Lower leg skin (tissue), 4 donors: ENCODE data around the gene GNAI3. TPM values are rescaled to one million over a fixed set of nuclear protein-coding genes. Genes with fewer than 3 reads are reported as not detected.

Experiments
- DNase-seq, 2 donors: peaks; one replicate each; pipeline ENCODE4 v3.0.0-alpha.2; 2019; ENCODE audit warnings: low spot score in 2 of 2
- H3K4me3 ChIP-seq: fragments of 200-600 bp; sonication (generic); 2 replicates; pipeline ENCODE4 v1.5.1; 2017; ENCODE audit warnings: mild to moderate bottlenecking, low read depth; ENCODE audit not compliant: poor library complexity, severe bottlenecking
- CTCF ChIP-seq, 3 donors: fragments of 450-650 bp; IDR thresholded peaks; one replicate each; pipeline ENCODE4 v1.5.1; 2016; ENCODE audit warnings: antibody characterized with exemption in 3 of 3, mild to moderate bottlenecking in 3 of 3, moderate library complexity in 2 of 3
- POLR2A ChIP-seq, 2 donors: fragments of 450-650 bp; IDR thresholded peaks; one replicate each; pipeline ENCODE4 v1.6.1; 2016 to 2017; ENCODE audit warnings: antibody characterized with exemption in 2 of 2, mild to moderate bottlenecking in 1 of 2, moderate library complexity in 1 of 2
- WGBS, 2 donors: methylation state at CpG; one replicate each; pipeline ENCODE4 v1.1.5; 2018; 5-methylcytosine and 5-hydroxymethylcytosine counted together
- intact Hi-C: fragments of 100-400 bp; cut with DNase I; formaldehyde crosslinking; loops from one replicate; pipeline ENCODE4 v1.15.0; 2023; ENCODE audit warnings: low total_unique reads
- total RNA-seq, 4 donors: library from RNA; depleted of rRNA; stranded (reverse); fragments of >200 nt; gene quantifications; one replicate each; pipeline ENCODE4 v1.1.0, GENCODE V29; 2016

Gene GNAI3
- total RNA-seq, 4 donors from 2014 or later, result 8.5 to 13.2 (median 10.7) TPM

DNA sequence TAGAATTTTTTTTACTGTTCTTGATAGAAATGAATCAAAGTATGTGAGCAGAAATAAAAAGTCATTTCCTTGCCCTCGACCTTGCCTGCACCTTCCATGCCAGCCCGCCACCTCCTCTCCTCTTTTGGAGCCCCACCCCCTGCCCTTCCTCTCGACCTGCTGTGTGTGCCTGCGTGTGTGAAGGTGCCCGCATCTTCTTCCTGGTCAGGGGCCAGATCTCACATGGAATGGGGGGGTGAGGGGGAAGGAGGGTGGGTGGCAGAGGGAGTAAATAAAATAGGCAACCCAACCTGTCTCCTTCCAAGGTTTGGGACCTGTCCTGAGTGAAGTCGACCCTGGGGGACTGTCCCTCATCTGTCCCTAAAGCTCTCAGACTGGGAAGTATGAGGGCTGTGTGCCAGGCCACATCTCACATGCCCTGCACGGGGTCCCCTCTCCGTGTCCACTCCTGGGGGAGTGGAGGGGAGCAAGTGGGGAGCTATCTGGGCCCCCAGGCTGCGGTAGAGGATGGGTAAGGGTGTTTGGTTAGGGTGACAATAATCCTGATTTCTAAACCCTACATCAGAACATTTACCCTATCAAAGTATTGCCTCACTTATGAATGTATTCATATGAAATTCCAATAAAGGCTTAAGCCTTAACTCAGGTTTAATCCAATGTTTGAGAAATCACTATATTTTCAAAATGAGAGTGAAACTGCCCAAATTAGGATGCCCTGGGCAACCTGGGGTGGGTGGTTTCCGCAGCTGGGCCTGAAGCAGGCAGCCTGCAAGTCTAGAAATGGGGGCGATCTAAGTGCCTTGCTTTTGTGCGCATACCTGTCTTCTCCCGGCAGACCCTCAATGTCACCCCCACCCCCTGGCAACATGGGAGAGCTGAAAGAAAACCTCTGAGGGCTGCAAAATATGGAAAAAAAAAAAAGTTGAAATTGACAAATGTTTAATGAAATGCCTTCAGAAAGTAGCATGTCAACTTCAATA is 86.6 kb downstream of the GNAI3 start:
- 58 to 69% methylated on average over 13 of the region's 13 CpGs for WGBS, 2 donors
- no peak for TF ChIP-seq POLR2A (IDR thresholded peaks at IDR 0.05)
- no peak for TF ChIP-seq CTCF (IDR thresholded peaks at IDR 0.05)
- peak in 1 of 2 donors; percentile 11 for DNase-seq
- intact Hi-C loops, result loop anchor here (10.0 kb wide), 1 partner anchor 350 kb away; the partner anchor contains the start of gene AHCYL1
- H3K4me3 ChIP-seq, result no peak overlapping the region

GRCh38 chr1:109635862-109636200 is 87.4 kb downstream of the GNAI3 start:
- no peak for TF ChIP-seq POLR2A (IDR thresholded peaks at IDR 0.05)
- no peak for TF ChIP-seq CTCF (IDR thresholded peaks at IDR 0.05)
- peak in 1 of 2 donors; percentile 13 for DNase-seq
- WGBS, 2 donors, result 62 to 63% methylated on average over 2 of the region's 2 CpGs
- intact Hi-C loops, result loop anchor here (10.0 kb wide), 1 partner anchor 349 kb away; the partner anchor contains the start of gene AHCYL1
- no peak overlapping the region for H3K4me3 ChIP-seq

- intact Hi-C loops, result loop anchor here (10.0 kb wide), 1 partner anchor 348 kb away; the partner anchor contains the start of gene AHCYL1
Observed at GRCh38 chr1:109636201-109636952, 88.0 kb downstream of the GNAI3 start.

DNA sequence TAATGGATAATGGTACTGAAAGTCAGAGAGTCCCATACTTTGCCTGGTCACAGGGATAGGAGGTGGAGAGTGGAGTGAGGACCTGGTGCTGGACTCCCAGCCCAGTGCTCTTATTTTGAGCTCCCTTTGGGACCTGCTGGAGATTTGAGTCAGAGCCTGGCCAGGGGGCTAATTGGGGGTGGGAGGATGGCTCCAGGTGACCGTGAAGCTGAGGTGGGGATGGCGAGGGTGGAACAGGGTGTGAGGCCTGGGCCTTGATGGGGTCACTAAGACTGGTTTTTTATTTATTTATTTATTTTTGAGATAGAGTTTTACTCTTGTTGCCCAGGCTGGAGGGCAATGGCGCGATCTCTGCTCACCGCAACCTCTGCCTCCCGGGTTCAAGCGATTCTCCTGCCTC is 89.0 kb downstream of the GNAI3 start:
- H3K4me3 ChIP-seq, result no peak overlapping the region
- 92 to 98% methylated on average over 7 of the region's 7 CpGs for WGBS, 2 donors
- intact Hi-C loops, result loop anchor here (10.0 kb wide), 1 partner anchor 347 kb away; the partner anchor contains the start of gene AHCYL1
- TF ChIP-seq POLR2A (IDR thresholded peaks at IDR 0.05) (no peak), CTCF (IDR thresholded peaks at IDR 0.05) (no peak)
- DNase-seq, result peak in 1 of 2 donors; percentile 8

More at GRCh38 chr1:109636201-109636952, 88.0 kb downstream of the GNAI3 start:
- TF ChIP-seq POLR2A (IDR thresholded peaks at IDR 0.05) (no peak), CTCF (IDR thresholded peaks at IDR 0.05) (no peak)
- no peak overlapping the region for H3K4me3 ChIP-seq
- WGBS, 2 donors, result 43% methylated on average over 9 of the region's 9 CpGs
- peak; percentile 16 to 81 for DNase-seq

- peak in 1 of 2 donors; percentile 9 for DNase-seq
- TF ChIP-seq POLR2A (IDR thresholded peaks at IDR 0.05) (no peak), CTCF (IDR thresholded peaks at IDR 0.05) (no peak)
- intact Hi-C loops, result loop anchor here (10.0 kb wide), 1 partner anchor 346 kb away; the partner anchor contains the start of gene AHCYL1
- H3K4me3 ChIP-seq, result no peak overlapping the region
- WGBS, 2 donors, result 82 to 95% methylated on average over 8 of the region's 9 CpGs
Observed at GRCh38 chr1:109639063-109639840, 90.8 kb downstream of the GNAI3 start.
